ENCODE measurements around the gene FAT3.

Gene FAT3

DNA sequence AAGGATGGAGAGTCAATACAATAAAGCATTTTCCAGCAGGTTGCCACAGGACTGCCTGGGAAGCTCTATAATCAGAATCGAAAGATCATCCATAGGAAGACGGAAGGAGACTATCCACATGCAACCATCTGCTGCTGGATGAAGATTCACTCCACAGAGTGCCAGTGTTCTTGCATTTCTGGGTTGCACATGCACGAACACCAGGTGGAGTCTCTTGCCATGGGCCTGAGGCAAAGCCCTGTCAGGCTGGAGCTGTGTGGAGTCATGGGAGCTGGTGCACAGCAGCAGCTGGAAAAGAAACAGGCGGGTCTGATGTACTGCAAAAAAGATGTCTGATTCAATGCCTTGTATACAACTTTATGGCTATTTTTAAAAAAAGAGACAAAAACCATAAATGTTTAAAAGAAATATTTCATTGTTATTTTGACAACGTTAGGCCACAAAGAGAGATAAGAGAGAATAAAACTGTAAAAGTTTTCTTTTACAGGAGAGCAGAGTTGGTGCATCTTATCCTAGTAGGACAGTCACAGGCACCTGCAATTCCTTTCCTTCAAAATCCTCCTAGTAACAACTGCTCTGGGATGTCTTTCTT lies 12.9 kb upstream of the FAT3 start:
- no peaks in the 10 kb centered on the region for H3K4me1 ChIP-seq (ENCODE audit: control insufficient read depth, insufficient read depth, low read length)
- H3K36me3 ChIP-seq (ENCODE audit: control insufficient read depth in 2 of 2, insufficient read depth in 2 of 2, low read length in 2 of 2): no peaks in the 10 kb centered on the region
- no peak overlapping the region for H3K9ac ChIP-seq (ENCODE audit: low read length in 2 of 2)
- no peak overlapping the region for H3K27ac ChIP-seq (ENCODE audit: low read length)
- no peaks in the 10 kb centered on the region for H3K9me3 ChIP-seq (ENCODE audit: control insufficient read depth in 2 of 2, low read length in 2 of 2)
- no peak overlapping the region for H3K4me3 ChIP-seq (ENCODE audit: low read length in 2 of 2)
- H3K27me3 ChIP-seq (ENCODE audit: control insufficient read depth in 1 of 2, insufficient read depth in 2 of 2, low read length in 2 of 2): no peaks in the 10 kb centered on the region

DNA sequence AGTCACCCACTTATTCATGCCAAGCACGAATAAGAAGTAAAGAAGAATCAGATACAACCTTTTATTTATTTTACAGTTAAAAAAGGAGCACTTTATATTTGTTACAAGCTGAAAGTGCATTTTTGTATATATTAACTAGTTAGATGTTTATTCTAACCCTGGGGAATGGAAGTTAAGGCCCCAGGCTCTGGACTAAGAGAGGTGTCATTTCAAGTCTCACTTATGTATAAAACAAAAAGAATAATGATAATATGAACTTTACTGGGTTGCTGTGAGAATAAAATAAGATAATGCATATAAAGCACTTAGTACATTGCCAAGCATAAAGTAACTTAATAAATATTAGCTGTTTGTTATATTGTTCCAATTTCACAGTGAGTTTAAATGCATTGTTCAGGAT lies 12.1 kb upstream of the FAT3 start:
- no peaks in the 10 kb centered on the region for H3K36me3 ChIP-seq (ENCODE audit: control insufficient read depth in 2 of 2, insufficient read depth in 2 of 2, low read length in 2 of 2)
- H3K4me1 ChIP-seq (ENCODE audit: control insufficient read depth, insufficient read depth, low read length): no peaks in the 10 kb centered on the region
- no peaks in the 10 kb centered on the region for H3K9me3 ChIP-seq (ENCODE audit: control insufficient read depth in 2 of 2, low read length in 2 of 2)
- H3K27me3 ChIP-seq (ENCODE audit: control insufficient read depth in 1 of 2, insufficient read depth in 2 of 2, low read length in 2 of 2): no peaks in the 10 kb centered on the region
- no peak overlapping the region for H3K9ac ChIP-seq (ENCODE audit: low read length in 2 of 2)
- H3K4me3 ChIP-seq (ENCODE audit: low read length in 2 of 2): no peak overlapping the region
- H3K27ac ChIP-seq (ENCODE audit: low read length): no peak overlapping the region

DNA sequence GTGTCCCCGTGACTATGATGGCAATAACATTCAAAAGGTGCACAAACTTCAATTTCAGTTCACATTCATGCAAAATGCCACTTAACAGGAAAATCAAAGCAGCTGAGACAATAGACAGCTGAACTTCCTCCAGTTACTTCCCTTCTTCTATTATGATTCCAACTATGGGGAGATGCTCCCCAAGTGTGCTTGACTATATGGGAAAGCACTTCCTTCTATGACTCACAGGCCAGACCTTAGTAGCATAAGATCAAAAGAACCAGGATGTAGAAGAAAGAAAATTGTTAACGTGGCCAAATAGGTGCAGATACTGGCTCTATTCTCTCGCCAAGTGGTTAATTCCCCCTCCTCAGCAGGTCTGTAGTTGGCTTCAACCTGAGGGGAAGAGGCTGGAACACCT lies 7.8 kb upstream of the FAT3 start:
- Histone ChIP-seq H3K4me3 (ENCODE audit: low read length in 2 of 2) (no peak overlapping the region), H3K9me3 (ENCODE audit: control insufficient read depth in 2 of 2, low read length in 2 of 2) (no peaks in the 10 kb centered on the region), H3K4me1 (ENCODE audit: control insufficient read depth, insufficient read depth, low read length) (no peaks in the 10 kb centered on the region), H3K27me3 (ENCODE audit: control insufficient read depth in 1 of 2, insufficient read depth in 2 of 2, low read length in 2 of 2) (peaks cover 0 to 2% of the 10 kb centered on the region in 2 donors), H3K9ac (ENCODE audit: low read length in 2 of 2) (no peak overlapping the region), H3K36me3 (ENCODE audit: control insufficient read depth in 2 of 2, insufficient read depth in 2 of 2, low read length in 2 of 2) (no peaks in the 10 kb centered on the region), H3K27ac (ENCODE audit: low read length) (no peak overlapping the region)

DNA sequence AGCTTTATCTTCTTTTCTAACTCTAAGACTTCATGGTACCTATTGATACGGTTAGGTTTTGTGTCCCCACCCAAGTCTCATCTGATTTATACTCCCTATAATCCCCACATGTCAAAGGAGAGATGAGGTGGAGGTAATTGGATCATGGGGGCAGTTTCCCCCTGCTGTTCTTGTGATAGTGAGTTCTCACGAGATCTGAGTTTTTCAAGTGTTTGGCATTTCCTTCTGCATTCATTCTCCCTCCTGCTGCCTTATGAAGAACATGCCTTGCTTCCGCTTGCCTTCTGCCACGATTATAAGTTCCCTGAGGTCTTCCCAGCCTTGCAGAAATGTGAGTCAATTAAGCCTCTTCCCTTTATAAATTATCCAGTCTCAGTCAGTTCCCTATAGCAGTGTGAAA lies 5.1 kb upstream of the FAT3 start:
- Histone ChIP-seq H3K27me3 (ENCODE audit: control insufficient read depth in 1 of 2, insufficient read depth in 2 of 2, low read length in 2 of 2) (peaks cover 0 to 2% of the 10 kb centered on the region in 2 donors), H3K9me3 (ENCODE audit: control insufficient read depth in 2 of 2, low read length in 2 of 2) (no peaks in the 10 kb centered on the region), H3K4me1 (ENCODE audit: control insufficient read depth, insufficient read depth, low read length) (peaks cover 4% of the 10 kb centered on the region), H3K4me3 (ENCODE audit: low read length in 2 of 2) (no peak overlapping the region), H3K36me3 (ENCODE audit: control insufficient read depth in 2 of 2, insufficient read depth in 2 of 2, low read length in 2 of 2) (no peaks in the 10 kb centered on the region), H3K9ac (ENCODE audit: low read length in 2 of 2) (no peak overlapping the region), H3K27ac (ENCODE audit: low read length) (no peak overlapping the region)

DNA sequence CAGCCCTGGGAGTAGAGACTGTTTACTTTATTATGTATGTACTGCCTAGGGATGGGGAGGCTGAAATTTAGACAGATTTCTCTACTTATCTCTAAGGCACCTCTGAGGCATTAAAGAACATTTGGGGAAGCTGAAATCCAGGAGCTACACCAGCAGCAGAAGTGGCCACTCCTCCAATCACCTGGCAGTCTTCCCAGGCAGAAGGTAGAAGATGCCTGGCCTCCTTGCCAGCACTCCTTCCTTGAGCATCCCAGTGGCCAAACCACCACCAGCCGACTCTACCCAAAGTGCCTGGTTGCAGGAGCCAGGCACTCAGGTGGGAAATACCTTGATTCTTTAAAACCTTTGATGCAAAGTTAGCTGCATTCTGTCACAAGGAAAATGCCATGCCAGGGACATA lies 1.9 kb upstream of the FAT3 start:
- no peak overlapping the region for H3K9ac ChIP-seq (ENCODE audit: low read length in 2 of 2)
- no peak overlapping the region for H3K4me3 ChIP-seq (ENCODE audit: low read length in 2 of 2)
- no peak overlapping the region for H3K27ac ChIP-seq (ENCODE audit: low read length)
- peaks cover 19% of the 10 kb centered on the region for H3K4me1 ChIP-seq (ENCODE audit: control insufficient read depth, insufficient read depth, low read length)
- H3K36me3 ChIP-seq (ENCODE audit: control insufficient read depth in 2 of 2, insufficient read depth in 2 of 2, low read length in 2 of 2): no peaks in the 10 kb centered on the region
- no peaks in the 10 kb centered on the region for H3K9me3 ChIP-seq (ENCODE audit: control insufficient read depth in 2 of 2, low read length in 2 of 2)
- H3K27me3 ChIP-seq (ENCODE audit: control insufficient read depth in 1 of 2, insufficient read depth in 2 of 2, low read length in 2 of 2): peaks cover 2% of the 10 kb centered on the region in 2 donors

DNA sequence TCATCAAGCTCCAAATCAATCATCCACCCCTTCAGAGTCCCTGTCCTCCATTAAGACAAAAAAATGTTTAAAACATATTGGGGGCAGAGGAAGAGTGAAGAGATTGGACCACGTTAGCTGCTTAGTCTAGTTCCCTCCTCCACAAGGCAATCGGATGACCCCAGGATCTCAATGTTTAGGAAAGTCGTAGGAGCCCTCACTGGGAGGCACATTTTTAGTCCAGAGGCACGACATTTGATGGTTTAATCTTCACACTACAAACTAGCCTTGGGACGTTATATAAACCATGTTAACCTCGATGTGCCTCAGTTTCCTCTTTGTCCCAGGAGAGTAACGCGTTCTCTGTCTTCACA lies 588 bp upstream of the FAT3 start:
- peaks cover 2 to 5% of the 10 kb centered on the region in 2 donors for H3K27me3 ChIP-seq (ENCODE audit: control insufficient read depth in 1 of 2, insufficient read depth in 2 of 2, low read length in 2 of 2)
- peaks cover 23% of the 10 kb centered on the region for H3K4me1 ChIP-seq (ENCODE audit: control insufficient read depth, insufficient read depth, low read length)
- H3K4me3 ChIP-seq (ENCODE audit: low read length in 2 of 2): peak overlapping the region; percentile 79 to 80
- peak overlapping the region; percentile 31 for H3K27ac ChIP-seq (ENCODE audit: low read length)
- no peaks in the 10 kb centered on the region for H3K36me3 ChIP-seq (ENCODE audit: control insufficient read depth in 2 of 2, insufficient read depth in 2 of 2, low read length in 2 of 2)
- H3K9ac ChIP-seq (ENCODE audit: low read length in 2 of 2): peak overlapping the region; percentile 35 to 47
- H3K9me3 ChIP-seq (ENCODE audit: control insufficient read depth in 2 of 2, low read length in 2 of 2): no peaks in the 10 kb centered on the region

DNA sequence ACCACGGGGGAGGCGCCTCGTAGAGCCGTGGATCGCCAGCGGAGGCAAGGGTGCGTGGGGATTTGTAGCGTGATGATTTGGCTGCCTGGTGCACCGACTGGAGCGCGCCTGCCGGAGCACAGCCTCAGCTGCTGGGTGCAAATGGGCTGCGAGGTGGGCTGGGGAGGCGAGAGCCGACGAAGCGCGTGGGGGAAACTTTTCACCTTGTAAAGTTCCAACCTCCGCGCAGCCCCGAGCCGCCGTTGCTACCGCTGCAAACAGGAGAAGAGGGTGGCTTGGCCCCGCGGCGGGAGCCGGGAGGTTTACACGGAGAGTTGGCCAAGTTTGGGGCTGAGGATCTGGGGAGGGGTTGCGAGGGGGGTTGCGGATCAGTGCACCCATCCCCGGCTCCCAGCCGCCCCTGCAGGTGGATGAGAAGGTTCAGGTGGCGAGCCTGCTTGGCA lies 528 bp downstream of the FAT3 start:
- H3K27ac ChIP-seq (ENCODE audit: low read length): peak overlapping the region; percentile 31
- peaks cover 23% of the 10 kb centered on the region for H3K4me1 ChIP-seq (ENCODE audit: control insufficient read depth, insufficient read depth, low read length)
- H3K36me3 ChIP-seq (ENCODE audit: control insufficient read depth in 2 of 2, insufficient read depth in 2 of 2, low read length in 2 of 2): no peaks in the 10 kb centered on the region
- peak overlapping the region in 1 of 2 donors; percentile 31 for H3K9ac ChIP-seq (ENCODE audit: low read length in 2 of 2)
- peak overlapping the region; percentile 79 to 80 for H3K4me3 ChIP-seq (ENCODE audit: low read length in 2 of 2)
- H3K9me3 ChIP-seq (ENCODE audit: control insufficient read depth in 2 of 2, low read length in 2 of 2): no peaks in the 10 kb centered on the region
- peaks cover 2 to 5% of the 10 kb centered on the region in 2 donors for H3K27me3 ChIP-seq (ENCODE audit: control insufficient read depth in 1 of 2, insufficient read depth in 2 of 2, low read length in 2 of 2)

DNA sequence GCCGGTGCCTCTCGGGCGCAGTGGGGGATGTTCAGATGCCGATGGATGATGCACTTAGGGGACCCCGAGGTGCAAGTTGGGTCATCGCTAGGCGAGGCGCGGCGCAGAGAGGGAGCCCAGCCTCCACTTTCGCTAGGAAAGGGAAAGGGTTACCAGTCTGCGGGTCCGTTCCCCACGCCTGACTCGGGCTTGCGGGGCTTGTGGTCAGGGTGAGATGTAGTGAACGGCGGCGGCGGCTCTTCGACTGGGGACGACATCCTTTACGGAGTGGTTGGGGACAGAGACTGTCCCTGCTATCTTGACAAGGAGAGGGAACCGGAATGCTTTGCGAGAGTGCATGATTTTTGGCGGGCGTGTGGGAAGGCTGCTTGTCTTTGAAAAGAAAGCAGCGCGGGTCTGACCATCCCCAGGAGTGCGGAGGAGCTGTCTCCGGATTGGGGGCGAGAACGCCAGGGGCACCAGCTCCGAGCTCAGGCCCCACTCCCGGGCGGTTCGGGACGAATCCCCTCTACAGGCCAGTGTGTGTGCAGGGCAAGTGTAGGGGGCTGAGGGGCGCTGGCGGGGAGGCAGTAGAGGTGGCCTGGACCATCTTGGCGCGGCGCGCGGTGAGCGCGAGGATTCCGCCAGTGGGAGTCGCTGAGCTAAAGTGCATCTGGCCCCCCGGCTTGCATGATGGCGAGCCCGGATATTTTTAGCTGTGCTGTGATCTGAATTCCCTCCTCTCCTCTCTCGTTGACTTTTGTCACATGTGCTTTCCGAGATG lies 1.1 kb downstream of the FAT3 start:
- Histone ChIP-seq H3K4me1 (ENCODE audit: control insufficient read depth, insufficient read depth, low read length) (peaks cover 23% of the 10 kb centered on the region), H3K27ac (ENCODE audit: low read length) (no peak overlapping the region), H3K9me3 (ENCODE audit: control insufficient read depth in 2 of 2, low read length in 2 of 2) (no peaks in the 10 kb centered on the region), H3K4me3 (ENCODE audit: low read length in 2 of 2) (peak overlapping the region; percentile 79 to 80), H3K9ac (ENCODE audit: low read length in 2 of 2) (peak overlapping the region in 1 of 2 donors; percentile 31), H3K36me3 (ENCODE audit: control insufficient read depth in 2 of 2, insufficient read depth in 2 of 2, low read length in 2 of 2) (no peaks in the 10 kb centered on the region), H3K27me3 (ENCODE audit: control insufficient read depth in 1 of 2, insufficient read depth in 2 of 2, low read length in 2 of 2) (peaks cover 2 to 5% of the 10 kb centered on the region in 2 donors)

DNA sequence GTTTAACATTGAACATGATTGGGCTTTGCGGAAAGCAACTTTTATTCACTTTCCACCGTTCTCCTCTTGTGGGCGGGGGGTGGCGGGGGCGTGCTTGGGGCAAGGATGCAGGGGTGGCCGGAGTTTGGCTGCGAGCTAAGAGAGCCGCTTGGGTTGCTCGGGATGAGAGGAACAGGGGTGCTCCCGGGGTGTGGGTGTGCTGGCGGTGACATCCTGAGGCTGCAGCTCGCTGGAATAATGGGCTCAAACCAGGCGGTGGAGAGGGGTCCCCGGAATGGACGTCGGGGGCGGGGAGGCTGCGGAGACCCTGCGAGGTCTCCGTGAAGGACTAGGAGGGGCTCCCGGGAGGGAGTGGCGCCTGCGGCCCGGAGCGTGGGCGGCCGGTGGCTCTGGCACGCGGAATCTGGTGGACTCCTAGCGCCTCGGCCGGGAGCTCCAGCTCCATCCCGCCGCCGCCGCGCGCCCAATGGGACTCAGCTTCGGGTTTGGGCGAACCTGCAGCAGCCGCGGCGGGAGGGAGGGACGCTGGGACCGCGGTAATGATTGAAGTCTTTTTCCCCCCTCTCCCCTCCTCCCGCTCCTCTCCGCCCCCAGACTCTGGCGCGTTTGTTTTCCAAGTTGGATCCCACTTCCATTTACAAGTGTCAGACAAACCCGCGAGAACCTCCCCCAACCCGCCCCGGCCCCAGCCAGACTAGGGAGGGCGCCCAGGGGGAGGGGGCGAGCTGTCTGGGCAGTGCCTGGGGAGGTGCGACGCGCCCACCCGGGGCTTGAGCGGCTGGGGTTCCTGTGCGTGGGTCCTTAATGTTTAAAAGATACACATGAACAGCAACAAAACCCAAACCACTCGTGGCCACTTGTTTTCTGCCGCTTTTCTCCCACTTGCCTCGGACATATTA lies 2.0 kb downstream of the FAT3 start:
- peak overlapping the region; percentile 21 to 25 for H3K9ac ChIP-seq (ENCODE audit: low read length in 2 of 2)
- H3K27me3 ChIP-seq (ENCODE audit: control insufficient read depth in 1 of 2, insufficient read depth in 2 of 2, low read length in 2 of 2): peaks cover 2 to 3% of the 10 kb centered on the region in 2 donors
- peaks cover 23% of the 10 kb centered on the region for H3K4me1 ChIP-seq (ENCODE audit: control insufficient read depth, insufficient read depth, low read length)
- no peaks in the 10 kb centered on the region for H3K9me3 ChIP-seq (ENCODE audit: control insufficient read depth in 2 of 2, low read length in 2 of 2)
- H3K4me3 ChIP-seq (ENCODE audit: low read length in 2 of 2): peak overlapping the region; percentile 79 to 80
- peak overlapping the region; percentile 1 for H3K27ac ChIP-seq (ENCODE audit: low read length)
- H3K36me3 ChIP-seq (ENCODE audit: control insufficient read depth in 2 of 2, insufficient read depth in 2 of 2, low read length in 2 of 2): no peaks in the 10 kb centered on the region

DNA sequence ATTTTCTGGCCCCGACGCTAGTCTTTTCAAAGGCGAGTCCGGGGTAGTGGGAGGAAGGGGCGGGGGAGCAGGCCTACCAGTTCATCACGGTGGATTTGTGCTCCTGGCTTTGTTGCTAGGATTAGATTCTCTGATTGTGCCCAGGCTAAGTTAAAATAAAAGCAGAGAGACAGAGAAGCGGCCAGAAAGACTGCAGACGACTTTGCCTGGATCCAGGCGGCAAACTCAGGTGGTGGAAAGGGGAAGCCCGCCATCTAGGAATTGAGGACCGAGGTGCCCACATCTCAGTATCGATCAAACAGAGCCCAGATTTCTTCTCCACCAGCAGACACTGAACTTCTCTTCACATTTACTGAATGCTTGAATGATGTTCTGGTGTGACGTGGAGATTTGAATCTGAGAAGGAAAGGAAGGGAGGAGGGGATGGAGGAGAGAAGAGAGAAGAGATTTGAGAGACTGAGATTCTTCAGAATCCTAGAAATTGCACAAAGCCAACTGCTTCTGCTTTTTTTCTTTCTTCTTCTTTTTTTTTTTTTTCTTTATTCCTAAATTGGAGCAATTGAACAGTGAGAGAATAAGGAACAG lies 2.7 kb downstream of the FAT3 start:
- peak overlapping the region; percentile 1 for H3K27ac ChIP-seq (ENCODE audit: low read length)
- H3K9me3 ChIP-seq (ENCODE audit: control insufficient read depth in 2 of 2, low read length in 2 of 2): no peaks in the 10 kb centered on the region
- peaks cover 23% of the 10 kb centered on the region for H3K4me1 ChIP-seq (ENCODE audit: control insufficient read depth, insufficient read depth, low read length)
- peak overlapping the region; percentile 79 to 80 for H3K4me3 ChIP-seq (ENCODE audit: low read length in 2 of 2)
- H3K36me3 ChIP-seq (ENCODE audit: control insufficient read depth in 2 of 2, insufficient read depth in 2 of 2, low read length in 2 of 2): no peaks in the 10 kb centered on the region
- H3K9ac ChIP-seq (ENCODE audit: low read length in 2 of 2): peak overlapping the region; percentile 21 to 25
- peaks cover 2 to 3% of the 10 kb centered on the region in 2 donors for H3K27me3 ChIP-seq (ENCODE audit: control insufficient read depth in 1 of 2, insufficient read depth in 2 of 2, low read length in 2 of 2)
